Inflammatory macrophage treated with lipopolysaccharide for 1 hour (primary cell): ENCODE data around the gene GDE1.

ENCODE experiments used
- DNase-seq, 2 donors: peaks; one replicate each; pipeline ENCODE4 v3.0.0-alpha.2; 2020 to 2022

The GDE1 gene

GRCh38 chr16:19485611-19486010 is 36.3 kb downstream of the GDE1 start:
- no peak for DNase-seq

- DNase-seq = no peak
These were observed 37.8 kb downstream of the GDE1 start for GRCh38 chr16:19484096-19484495.

- no peak for DNase-seq
These were observed 39.6 kb downstream of the GDE1 start for GRCh38 chr16:19482291-19482690.

- DNase-seq = no peak
These were observed 40.1 kb downstream of the GDE1 start for GRCh38 chr16:19481769-19482168.

GRCh38 chr16:19481296-19481695 is 40.6 kb downstream of the GDE1 start:
- DNase-seq = peak; percentile 5 to 7

- no peak for DNase-seq
These were observed 42.6 kb downstream of the GDE1 start for GRCh38 chr16:19479302-19479721.

- DNase-seq = no peak
These were observed 43.4 kb downstream of the GDE1 start for GRCh38 chr16:19478505-19478904.

GRCh38 chr16:19474617-19475016 is 47.3 kb downstream of the GDE1 start:
- DNase-seq = no peak

- DNase-seq = no peak
These were observed 49.4 kb downstream of the GDE1 start for GRCh38 chr16:19472482-19472881.

- no peak for DNase-seq
These were observed 53.6 kb downstream of the GDE1 start for GRCh38 chr16:19468300-19468699.

GRCh38 chr16:19463468-19464315 is 58.2 kb downstream of the GDE1 start:
- no peak for DNase-seq

- no peak for DNase-seq
These were observed 61.5 kb downstream of the GDE1 start for GRCh38 chr16:19460397-19460796.

- DNase-seq = no peak
These were observed 63.0 kb downstream of the GDE1 start for GRCh38 chr16:19458722-19459379.
